ENCODE data around the gene ZNF594. TPM values are rescaled to one million over a fixed set of nuclear protein-coding genes. Genes with fewer than 3 reads are reported as not detected.

The ZNF594 gene
- total RNA-seq = 1.7 and 4.2 TPM in 2 replicates

GRCh38 chr17:5191541-5192417 is at the start of gene ZNF594:
TSS of gene ZNF594 (minus strand) at chr17:5191868. CDS start at chr17:5184256, 7,612 bp downstream.

GRCh38 chr17:5234645-5235576 is 43.2 kb upstream of the ZNF594 start, which contains the start of gene SCIMP:
TSS of gene SCIMP (minus strand) at chr17:5234860. CDS start at chr17:5234755, 105 bp downstream.

Other genes with a start within 250 kb of the ZNF594 start
- 304 and 331 TPM in 2 replicates for gene PFN1, start 243.3 kb downstream of the ZNF594 start, total RNA-seq
- 2.2 and 2.3 TPM in 2 replicates for gene ENO3, start 240.7 kb downstream of the ZNF594 start, total RNA-seq
- gene SPAG7, start 224.1 kb downstream of the ZNF594 start, total RNA-seq = 53.2 and 56.7 TPM in 2 replicates
- gene CAMTA2, start 204.2 kb downstream of the ZNF594 start, total RNA-seq = 3.0 and 3.9 TPM in 2 replicates
- 0.52 and 0.54 TPM in 2 replicates for gene INCA1, start 194.3 kb downstream of the ZNF594 start, total RNA-seq
- 75.5 and 89.6 TPM in 2 replicates for gene KIF1C, start 193.9 kb downstream of the ZNF594 start, total RNA-seq
- gene SLC52A1, start 156.4 kb downstream of the ZNF594 start, total RNA-seq = under 0.01 and 0.17 TPM in 2 replicates
- 0.65 and 1.6 TPM in 2 replicates for gene ZFP3, start 113.4 kb downstream of the ZNF594 start, total RNA-seq
- 4.1 and 4.9 TPM in 2 replicates for gene ZNF232, start 80.0 kb downstream of the ZNF594 start, total RNA-seq
- gene USP6, start 75.8 kb downstream of the ZNF594 start, total RNA-seq = not detected in 2 replicates
- not detected in 2 replicates for gene SCIMP, start 43.0 kb upstream of the ZNF594 start, total RNA-seq
- 36.6 and 48.6 TPM in 2 replicates for gene RABEP1, start 90.4 kb upstream of the ZNF594 start, total RNA-seq
- 72.6 and 78.9 TPM in 2 replicates for gene NUP88, start 227.8 kb upstream of the ZNF594 start, total RNA-seq
- gene RPAIN, start 228.3 kb upstream of the ZNF594 start, total RNA-seq = 43.2 and 47.0 TPM in 2 replicates
- 181 and 261 TPM in 2 replicates for gene C1QBP, start 247.3 kb upstream of the ZNF594 start, total RNA-seq